NCI-H69 (cell line): ENCODE measurements around the gene TENM3.
"Not testable (repeated sequence)": the region's sequence is repeated elsewhere in the genome, so short reads cannot be mapped to it uniquely, and the experiment has no call there.

Experiments
- DNase-seq: peaks from one replicate; lab custom pipeline; 2025; lab: John Stamatoyannopoulos, UW

TENM3 gene

GRCh38 chr4:182338746-182339145 lies 95.5 kb downstream of the TENM3 start:
- DNase-seq, result no peak

GRCh38 chr4:182339221-182339641 lies 96.0 kb downstream of the TENM3 start:
- no peak for DNase-seq

DNA sequence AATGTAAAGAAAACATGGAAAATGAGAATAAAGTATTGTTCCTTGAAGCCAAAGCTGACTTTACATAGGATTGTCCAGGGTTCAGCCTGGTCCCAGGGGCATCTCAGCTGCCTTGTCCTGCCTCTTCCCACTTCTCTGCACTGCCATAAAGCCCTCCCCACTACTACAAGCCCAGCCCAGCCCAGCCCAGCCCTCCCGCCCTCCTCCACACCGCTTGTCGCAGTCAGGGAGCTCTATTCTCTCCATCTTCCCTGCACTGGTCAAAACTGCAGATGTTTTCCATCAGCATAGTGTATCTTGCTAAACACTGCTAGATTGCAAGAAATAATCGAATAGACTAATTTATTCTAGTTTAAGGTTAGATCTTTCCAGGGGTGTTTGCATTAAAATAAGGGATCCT lies 100.3 kb downstream of the TENM3 start:
- DNase-seq, result no peak

- DNase-seq, result no peak
Measured at GRCh38 chr4:182344968-182345367, 101.8 kb downstream of the TENM3 start.

- DNase-seq, result no peak
Measured at GRCh38 chr4:182346250-182346649, 103.0 kb downstream of the TENM3 start.

DNA sequence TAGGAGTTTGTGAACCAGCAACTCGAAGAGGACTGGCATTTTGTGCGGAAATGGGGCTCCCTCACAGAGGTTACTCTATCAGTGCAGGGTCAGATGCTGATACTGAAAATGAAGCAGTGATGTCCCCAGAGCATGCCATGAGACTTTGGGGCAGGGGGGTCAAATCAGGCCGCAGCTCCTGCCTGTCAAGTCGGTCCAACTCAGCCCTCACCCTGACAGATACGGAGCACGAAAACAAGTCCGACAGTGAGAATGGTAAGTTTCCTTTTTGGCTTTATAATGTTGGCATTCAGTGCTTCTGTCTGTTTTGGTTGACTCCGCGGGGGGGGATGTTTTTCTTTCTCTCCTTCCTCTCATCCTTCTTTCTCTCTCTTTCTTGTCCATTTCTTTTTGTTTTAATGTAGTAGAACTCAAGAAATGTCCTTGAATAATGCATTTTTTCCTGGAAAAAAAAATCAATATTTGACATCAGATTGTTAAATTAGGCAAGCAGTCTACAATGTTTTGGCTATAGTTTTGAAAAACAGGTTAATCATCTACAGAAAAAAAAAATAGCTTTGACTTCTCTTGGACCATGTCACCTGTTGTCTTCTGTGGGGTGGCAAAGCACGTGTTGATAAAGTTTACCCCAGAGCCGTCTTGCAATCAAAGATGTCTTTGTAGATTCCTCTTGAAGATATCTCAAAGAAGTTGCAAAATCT lies 103.6 kb downstream of the TENM3 start:
- no peak for DNase-seq

DNA sequence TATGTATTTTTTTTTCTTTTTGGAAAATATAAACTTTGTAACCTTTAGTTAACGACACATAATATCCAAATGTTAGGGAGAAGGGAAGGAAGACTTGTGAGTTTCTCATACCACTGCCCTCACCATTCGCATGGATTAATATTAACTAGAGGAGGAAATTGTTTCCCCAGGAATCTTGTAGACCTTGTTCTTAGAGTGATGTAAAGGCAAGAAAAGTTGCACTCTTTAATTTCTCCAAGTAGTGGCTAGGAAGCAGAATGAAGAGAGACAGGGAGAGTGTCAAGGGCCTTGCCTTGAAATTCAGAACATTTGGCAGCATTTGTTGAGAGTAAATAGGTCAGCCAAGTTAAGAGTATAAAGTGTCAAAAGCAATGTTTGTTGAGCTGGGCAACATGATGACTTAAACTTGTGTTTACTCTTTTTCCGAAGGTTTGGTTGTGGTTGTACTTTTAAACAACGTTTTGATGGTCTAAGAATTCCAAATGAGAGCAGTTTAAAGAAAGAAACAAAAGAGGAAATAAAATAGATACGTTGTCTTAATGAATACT lies 105.7 kb downstream of the TENM3 start:
- DNase-seq, result no peak

- DNase-seq, result no peak
Measured at GRCh38 chr4:182350041-182350440, 106.8 kb downstream of the TENM3 start.

GRCh38 chr4:182351485-182351884 lies 108.3 kb downstream of the TENM3 start:
- no peak for DNase-seq

GRCh38 chr4:182354106-182354505 lies 110.9 kb downstream of the TENM3 start:
- no peak for DNase-seq

DNA sequence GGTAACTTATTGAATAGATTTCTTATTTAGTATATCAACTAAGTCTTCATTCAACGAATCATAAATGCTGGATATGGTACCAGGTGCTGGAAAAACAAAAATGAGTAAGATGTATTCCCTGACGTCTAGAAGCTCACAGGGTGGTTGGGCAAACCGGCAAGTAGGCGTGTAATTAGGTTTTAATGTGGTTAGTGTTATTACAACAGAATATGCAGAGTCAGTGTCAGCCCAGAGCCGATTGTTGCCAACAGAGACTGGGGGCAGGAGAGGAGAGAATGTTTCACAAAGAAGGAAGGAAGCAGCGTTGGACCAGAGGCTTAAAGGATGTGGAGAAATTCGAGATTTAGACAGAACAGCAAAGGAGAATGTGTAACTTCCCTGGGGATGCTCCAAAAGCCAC lies 111.7 kb downstream of the TENM3 start:
- DNase-seq, result peak; percentile 15

GRCh38 chr4:182367153-182367552 lies 124.0 kb downstream of the TENM3 start:
- DNase-seq, result peak; percentile 2

- DNase-seq, result no peak
Measured at GRCh38 chr4:182369211-182369610, 126.0 kb downstream of the TENM3 start.

DNA sequence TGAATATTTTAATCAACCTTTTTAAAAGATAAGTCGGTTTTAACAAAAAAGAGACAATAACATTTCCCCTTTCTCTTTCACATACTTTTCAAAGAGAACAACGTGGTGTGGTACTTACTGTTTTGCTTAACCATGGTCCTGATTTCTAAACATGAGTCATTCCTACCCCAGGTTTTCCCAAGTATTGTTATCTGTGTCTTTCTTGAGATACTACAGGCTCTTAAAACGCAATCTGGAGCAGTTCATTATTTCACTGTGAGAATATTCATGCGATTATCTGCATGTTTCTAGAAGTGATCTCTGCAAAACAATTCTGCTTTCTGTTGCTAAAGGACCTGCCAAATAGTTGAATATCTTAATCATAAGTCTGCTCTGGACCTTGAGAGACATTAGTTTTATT lies 127.3 kb downstream of the TENM3 start:
- no peak for DNase-seq

DNA sequence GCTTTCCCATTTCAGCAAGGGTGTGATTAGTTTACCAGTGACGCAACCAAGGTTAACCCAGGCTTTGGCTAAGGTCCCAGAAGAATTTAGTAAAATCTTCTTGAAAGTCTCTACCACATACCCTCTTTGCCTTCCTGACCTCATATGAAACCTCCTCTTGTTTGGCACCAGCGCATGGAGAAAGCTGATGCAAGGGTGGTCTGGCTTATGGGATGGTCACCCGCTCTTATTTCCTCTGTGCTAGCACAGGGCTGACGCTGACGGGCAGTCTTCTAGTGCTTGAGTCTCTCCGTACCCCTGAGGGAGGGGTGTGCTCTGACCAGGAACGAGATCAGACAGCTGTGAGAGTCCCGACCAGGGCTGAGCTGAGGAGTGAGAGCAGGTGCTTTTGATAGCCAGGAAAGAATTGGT lies 137.6 kb downstream of the TENM3 start:
- no peak for DNase-seq

GRCh38 chr4:182382941-182383340 lies 139.7 kb downstream of the TENM3 start:
- no peak for DNase-seq

- no peak for DNase-seq
Measured at GRCh38 chr4:182384631-182385091, 141.5 kb downstream of the TENM3 start.

- no peak for DNase-seq
Measured at GRCh38 chr4:182385897-182386296, 142.7 kb downstream of the TENM3 start.

DNA sequence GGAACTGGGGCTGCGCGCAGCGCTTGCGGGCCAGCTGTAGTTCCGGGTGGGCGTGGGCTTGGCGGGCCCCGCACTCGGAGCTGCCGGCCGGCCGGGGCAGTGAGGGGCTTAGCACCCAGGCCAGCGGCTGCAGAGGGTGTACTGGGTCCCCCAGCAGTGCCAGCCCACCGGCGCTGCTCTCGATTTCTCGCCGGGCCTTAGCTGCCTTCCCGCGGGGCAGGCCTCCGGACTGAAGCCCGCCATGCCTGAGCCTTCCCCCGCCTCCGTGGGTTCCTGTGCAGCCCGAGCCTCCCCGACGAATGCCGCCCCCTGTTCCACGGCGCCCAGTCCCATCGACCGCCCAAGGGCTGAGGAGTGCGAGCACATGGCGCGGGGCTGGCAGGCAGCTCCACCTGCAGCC lies 143.4 kb downstream of the TENM3 start:
- not testable (repeated sequence) for DNase-seq

- no peak for DNase-seq
Measured at GRCh38 chr4:182391111-182391684, 148.0 kb downstream of the TENM3 start.

GRCh38 chr4:182394181-182394580 lies 151.0 kb downstream of the TENM3 start:
- DNase-seq, result no peak

- no peak for DNase-seq
Measured at GRCh38 chr4:182400081-182400480, 156.9 kb downstream of the TENM3 start.

DNA sequence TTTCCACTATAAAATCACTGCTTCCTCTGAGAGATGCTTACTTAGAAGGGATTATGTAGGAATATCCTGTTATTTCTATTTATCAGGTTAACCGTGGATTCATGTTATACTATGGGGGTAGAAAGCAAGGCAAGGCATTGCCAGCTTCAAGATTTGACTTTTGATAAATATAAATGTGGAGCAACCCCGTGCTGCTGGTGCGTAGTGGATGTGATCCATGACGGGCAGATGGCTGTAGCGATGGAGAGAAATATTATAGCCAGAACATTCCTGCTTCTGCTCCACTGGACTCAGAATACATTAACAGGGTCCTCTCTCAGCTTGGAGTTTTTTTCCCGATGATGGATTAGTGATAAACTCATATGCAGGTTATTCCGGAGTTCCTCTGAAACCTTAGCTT lies 157.6 kb downstream of the TENM3 start:
- no peak for DNase-seq

GRCh38 chr4:182404376-182404775 lies 161.2 kb downstream of the TENM3 start:
- no peak for DNase-seq
